GM19463 (cell line): ENCODE data around the gene RGS1.
A peak's percentile ranks its signal among the peaks of the same experiment; 100 is the strongest.

Experiments
- ATAC-seq: cut with Tn5 transposase; IDR thresholded peaks from one replicate; pipeline ENCODE4 v1.9.1; 2021; ENCODE audit warnings: mild to moderate bottlenecking, moderate library complexity; ENCODE audit not compliant: unreplicated experiment

RGS1 gene

GRCh38 chr1:192552760-192553191, 22.8 kb upstream of the RGS1 start:
- ATAC-seq, result peak; percentile 15

GRCh38 chr1:192553741-192554140, 21.8 kb upstream of the RGS1 start:
- ATAC-seq, result no peak

- no peak for ATAC-seq
Measured at GRCh38 chr1:192554904-192555303, 20.7 kb upstream of the RGS1 start.

- no peak for ATAC-seq
Measured at GRCh38 chr1:192555399-192555798, 20.2 kb upstream of the RGS1 start.

GRCh38 chr1:192557841-192558595, 17.6 kb upstream of the RGS1 start:
- ATAC-seq, result no peak

GRCh38 chr1:192559115-192560006, 16.2 kb upstream of the RGS1 start:
- ATAC-seq, result peak; percentile 69

DNA sequence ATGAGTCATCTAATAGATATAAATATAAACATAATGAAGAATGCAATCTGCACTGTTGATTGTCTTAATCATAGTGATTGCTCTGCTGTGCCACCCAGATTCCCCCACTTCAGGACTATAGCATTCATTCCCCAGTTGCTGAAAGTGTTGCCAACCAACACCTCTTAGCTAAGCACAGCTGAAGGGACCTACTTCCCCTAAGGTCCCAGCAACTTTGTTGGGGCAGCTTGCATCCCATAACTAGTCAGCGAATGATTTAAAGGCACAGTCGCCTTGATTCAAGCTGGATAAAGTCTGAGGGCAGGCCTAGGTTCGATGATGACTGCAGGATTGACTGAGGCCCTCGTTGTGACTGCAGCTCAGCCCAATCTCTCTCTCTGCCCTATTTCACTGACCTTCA, 14.3 kb upstream of the RGS1 start:
- no peak for ATAC-seq

DNA sequence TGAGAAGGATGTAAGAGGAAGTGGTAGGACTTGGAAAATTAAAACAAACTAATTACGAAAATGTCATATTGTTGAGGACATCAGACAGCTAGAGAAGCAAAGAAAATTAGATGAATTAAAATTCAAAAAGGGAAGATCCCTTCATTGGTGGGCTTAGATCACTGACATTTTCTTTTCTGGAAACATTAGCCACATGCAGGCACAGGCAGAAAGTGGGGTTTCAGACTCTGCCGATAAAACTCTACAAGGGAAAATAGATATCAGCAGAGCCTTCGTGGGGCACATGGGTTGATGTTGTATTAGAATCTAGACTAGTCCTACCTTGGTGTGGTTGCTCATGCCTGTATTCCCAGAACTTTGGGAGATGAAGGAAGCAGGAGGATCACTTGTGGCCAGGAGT, 12.4 kb upstream of the RGS1 start:
- ATAC-seq, result no peak

GRCh38 chr1:192564099-192564498, 11.5 kb upstream of the RGS1 start:
- ATAC-seq, result no peak

DNA sequence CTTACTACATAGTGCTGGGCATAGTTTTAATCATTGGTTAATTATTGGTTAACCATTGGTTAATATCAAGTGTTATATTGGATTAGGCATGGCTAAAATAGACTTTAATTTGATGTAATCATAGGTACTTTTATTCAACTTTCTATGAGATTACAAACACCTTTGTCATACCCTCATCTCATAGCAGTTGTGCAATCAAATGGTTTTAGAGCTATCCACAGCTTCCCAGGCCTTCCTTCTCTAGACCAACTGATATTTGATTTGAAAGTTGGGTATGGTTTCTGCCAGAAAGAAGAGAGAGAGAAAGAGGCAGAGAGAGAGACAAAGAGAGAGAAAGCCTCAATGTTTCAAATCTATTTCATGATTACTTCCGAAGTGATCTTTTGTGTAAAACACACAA, 9.6 kb upstream of the RGS1 start:
- ATAC-seq, result no peak

- ATAC-seq, result no peak
Measured at GRCh38 chr1:192566657-192567056, 8.9 kb upstream of the RGS1 start.

DNA sequence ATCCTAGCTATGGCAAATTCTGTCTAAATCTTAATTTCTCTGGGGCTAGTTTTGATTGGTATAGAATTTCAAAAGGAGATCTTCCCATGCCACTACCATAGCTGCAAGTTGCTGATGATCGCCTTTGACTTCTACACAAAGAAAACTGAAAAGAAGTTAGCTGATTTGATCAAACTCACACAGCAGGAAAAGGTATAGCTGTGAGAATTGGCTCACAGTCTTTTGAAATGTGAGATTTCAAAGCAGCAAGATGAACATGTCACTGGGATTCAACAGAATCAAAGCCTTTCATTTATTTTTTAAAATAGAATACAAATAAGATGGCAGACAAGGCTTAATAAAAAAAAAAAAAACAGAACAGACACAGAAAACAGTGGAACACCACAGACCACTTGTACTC, 7.5 kb upstream of the RGS1 start:
- no peak for ATAC-seq

DNA sequence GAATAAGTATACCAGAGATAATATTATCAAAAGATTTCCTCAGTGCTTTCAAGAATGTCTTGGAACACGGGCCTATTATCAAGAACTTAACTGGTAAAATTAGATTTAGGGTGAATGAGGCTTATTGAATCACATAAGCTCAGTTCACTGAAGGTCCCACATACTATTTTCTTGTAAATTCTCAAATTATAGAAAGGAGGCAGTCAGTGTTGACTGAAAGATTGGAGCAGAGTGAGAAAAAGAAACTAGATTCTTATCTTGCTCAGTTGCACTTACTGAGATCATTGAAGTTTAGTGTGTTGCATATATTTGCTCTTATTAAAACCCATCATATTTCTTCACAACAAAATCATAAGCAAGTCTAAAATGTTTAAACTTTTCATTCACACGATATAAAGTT, 3.9 kb upstream of the RGS1 start:
- ATAC-seq, result no peak

- no peak for ATAC-seq
Measured at GRCh38 chr1:192573499-192573898, 2.1 kb upstream of the RGS1 start.

DNA sequence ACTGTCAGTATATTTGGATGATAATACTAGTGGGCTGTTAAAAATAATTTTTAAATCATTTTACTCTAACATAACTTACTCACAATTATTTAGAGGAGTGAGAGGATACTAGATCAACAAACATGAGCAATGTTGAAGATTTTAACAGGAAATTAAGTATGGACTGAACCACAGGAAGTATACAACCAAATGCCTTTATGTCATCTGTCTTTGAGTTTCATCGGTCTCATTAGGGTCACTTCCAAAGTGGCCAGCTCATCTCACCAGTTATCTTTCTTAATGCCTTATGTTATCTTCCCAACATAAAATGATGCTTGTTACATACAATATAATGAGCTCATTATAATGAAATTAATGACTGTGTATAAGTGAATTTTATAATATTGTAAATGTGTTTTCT, 1.5 kb upstream of the RGS1 start:
- no peak for ATAC-seq

- no peak for ATAC-seq
Measured at GRCh38 chr1:192576190-192577144, 894 bp downstream of the RGS1 start.

DNA sequence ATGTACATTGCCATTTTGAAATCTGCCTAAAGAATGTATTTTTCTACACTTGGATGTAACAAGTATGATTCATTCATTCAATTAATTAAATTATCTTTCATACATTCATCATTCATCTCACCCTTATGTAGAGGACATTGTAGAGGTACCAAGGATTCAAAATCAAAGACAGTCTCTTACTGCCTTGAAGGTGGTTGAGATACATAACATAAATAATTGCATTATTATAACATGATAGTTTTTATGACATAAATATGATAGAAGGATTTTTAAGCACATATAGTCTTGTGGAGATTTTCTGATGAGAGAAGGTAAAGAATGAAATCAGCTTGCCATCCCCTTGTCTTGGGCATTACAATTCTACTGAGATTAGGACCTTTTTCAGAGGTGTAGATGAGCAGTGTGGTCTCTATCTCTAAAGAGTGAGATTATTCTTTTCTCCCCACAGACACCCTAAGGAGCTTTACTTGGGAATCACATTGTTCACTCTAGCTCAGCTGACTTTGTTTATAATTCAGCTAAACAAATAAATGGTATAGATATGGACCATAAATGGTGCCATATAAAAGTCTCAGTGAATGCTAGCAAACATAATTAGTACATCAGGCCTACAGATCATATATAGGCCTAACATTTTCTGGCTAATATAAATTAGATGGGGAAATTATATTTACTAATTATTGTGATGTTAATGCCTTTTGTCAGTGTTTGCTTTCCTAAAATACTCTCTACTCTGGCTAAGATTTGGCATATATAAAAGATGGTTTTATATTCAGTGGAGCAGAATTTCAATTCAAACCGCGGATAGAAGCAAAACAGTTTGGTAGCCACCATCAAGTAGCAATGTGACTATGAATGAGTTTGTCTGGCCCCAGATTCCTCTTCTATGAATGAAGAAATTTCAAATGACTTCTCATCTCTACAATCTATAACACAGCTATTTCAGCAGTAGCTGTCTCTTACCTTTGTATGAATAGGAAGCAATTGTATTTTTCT, 1.9 kb downstream of the RGS1 start:
- no peak for ATAC-seq

GRCh38 chr1:192578144-192578909, 2.8 kb downstream of the RGS1 start:
- no peak for ATAC-seq
